Ascending aorta (tissue), 2 donors: ENCODE data around the gene CDH23. TPM values are rescaled to one million over a fixed set of nuclear protein-coding genes. Genes with fewer than 3 reads are reported as not detected.

Experiments used
- DNase-seq, 2 donors: peaks; one replicate each; pipeline ENCODE4 v3.0.0-alpha.2; 2019; ENCODE audit warnings: low spot score in 2 of 2
- H3K27ac ChIP-seq, 2 donors: fragments of 200-600 bp; sonication (generic); one replicate each; pipeline ENCODE4 v1.5.1; 2016 to 2017; ENCODE audit warnings: mild to moderate bottlenecking in 1 of 2
- H3K27me3 ChIP-seq: fragments of 200-600 bp; sonication (generic); one replicate; pipeline ENCODE4 v1.5.1; 2017
- H3K36me3 ChIP-seq, 2 donors: fragments of 200-600 bp; sonication (generic); one replicate each; pipeline ENCODE4 v1.5.1; 2016
- H3K4me1 ChIP-seq, 2 donors: fragments of 200-600 bp; sonication (generic); one replicate each; pipeline ENCODE4 v1.5.1; 2016 to 2017; ENCODE audit warnings: mild to moderate bottlenecking in 1 of 2
- H3K4me3 ChIP-seq, 2 donors: fragments of 200-600 bp; sonication (generic); one replicate each; pipeline ENCODE4 v1.5.1; 2016 to 2017; ENCODE audit warnings: mild to moderate bottlenecking in 1 of 2
- H3K9me3 ChIP-seq, 2 donors: fragments of 200-600 bp; sonication (generic); one replicate each; pipeline ENCODE4 v1.5.1; 2016
- CTCF ChIP-seq, 3 experiments: fragments of 200-600 bp in 2 of 3; fragments of 450-650 bp in 1 of 3; sonication (generic) in 2 of 3; IDR thresholded peaks; one replicate each; pipeline ENCODE4 v1.5.1; 2016 to 2019; ENCODE audit warnings: antibody characterized with exemption in 3 of 3, mild to moderate bottlenecking in 1 of 3, moderate library complexity in 1 of 3
- intact Hi-C: fragments of 100-400 bp; cut with DNase I; formaldehyde crosslinking; loops from one replicate; pipeline ENCODE4 v1.15.1; 2023
- total RNA-seq: library from RNA; depleted of rRNA; stranded (reverse); fragments of >200 nt; gene quantifications from one replicate; pipeline ENCODE4 v1.1.0, GENCODE V29; 2016

The CDH23 gene
- total RNA-seq, 1 donor from 2014 or later = 40.9 TPM

- H3K9me3 ChIP-seq = peaks cover 0 to 7% of the 10 kb centered on the region in 2 donors
- no peak overlapping the region for H3K27ac ChIP-seq
- no peaks in the 10 kb centered on the region for H3K27me3 ChIP-seq
- no peaks in the 10 kb centered on the region for H3K4me1 ChIP-seq
- no peak overlapping the region for H3K4me3 ChIP-seq
- no peak for TF ChIP-seq CTCF (IDR thresholded peaks at IDR 0.05)
- intact Hi-C loops = no loop called here
- no peak for DNase-seq
- no peaks in the 10 kb centered on the region for H3K36me3 ChIP-seq
Observed at GRCh38 chr10:71743089-71743838, 346.5 kb downstream of the CDH23 start.

GRCh38 chr10:71743866-71744265, 347.1 kb downstream of the CDH23 start:
- no peak for TF ChIP-seq CTCF (IDR thresholded peaks at IDR 0.05)
- no peaks in the 10 kb centered on the region for H3K27me3 ChIP-seq
- H3K36me3 ChIP-seq = no peaks in the 10 kb centered on the region
- H3K4me3 ChIP-seq = no peak overlapping the region
- H3K4me1 ChIP-seq = no peaks in the 10 kb centered on the region
- DNase-seq = no peak
- intact Hi-C loops = no loop called here
- no peak overlapping the region for H3K27ac ChIP-seq
- H3K9me3 ChIP-seq = peaks cover 0 to 7% of the 10 kb centered on the region in 2 donors

GRCh38 chr10:71744897-71745663, 348.4 kb downstream of the CDH23 start:
- intact Hi-C loops = no loop called here
- no peak for DNase-seq
- Histone ChIP-seq H3K27ac (no peak overlapping the region), H3K4me1 (peaks cover 0 to 3% of the 10 kb centered on the region in 2 donors), H3K9me3 (peaks cover 0 to 7% of the 10 kb centered on the region in 2 donors), H3K27me3 (no peaks in the 10 kb centered on the region), H3K36me3 (peaks cover 5 to 6% of the 10 kb centered on the region in 2 donors), H3K4me3 (no peak overlapping the region)
- no peak for TF ChIP-seq CTCF (IDR thresholded peaks at IDR 0.05)

GRCh38 chr10:71745664-71746250, 349.0 kb downstream of the CDH23 start:
- H3K27me3 ChIP-seq = no peaks in the 10 kb centered on the region
- intact Hi-C loops = no loop called here
- H3K4me3 ChIP-seq = no peak overlapping the region
- no peak overlapping the region for H3K27ac ChIP-seq
- no peak for TF ChIP-seq CTCF (IDR thresholded peaks at IDR 0.05)
- peaks cover 0 to 3% of the 10 kb centered on the region in 2 donors for H3K4me1 ChIP-seq
- DNase-seq = no peak
- peaks cover 0 to 7% of the 10 kb centered on the region in 2 donors for H3K9me3 ChIP-seq
- peaks cover 12 to 13% of the 10 kb centered on the region in 2 donors for H3K36me3 ChIP-seq

- H3K4me1 ChIP-seq = peaks cover 0 to 3% of the 10 kb centered on the region in 2 donors
- no peak for TF ChIP-seq CTCF (IDR thresholded peaks at IDR 0.05)
- H3K9me3 ChIP-seq = peaks cover 0 to 7% of the 10 kb centered on the region in 2 donors
- intact Hi-C loops = no loop called here
- H3K27ac ChIP-seq = no peak overlapping the region
- H3K27me3 ChIP-seq = no peaks in the 10 kb centered on the region
- no peak overlapping the region for H3K4me3 ChIP-seq
- no peak for DNase-seq
- peaks cover 19% of the 10 kb centered on the region in 2 donors for H3K36me3 ChIP-seq
Observed at GRCh38 chr10:71746344-71747037, 349.8 kb downstream of the CDH23 start.
